Activated CD4-positive, alpha-beta T cell treated with anti-CD3 and anti-CD28 coated beads, Interleukin-2, Interleukin-6, amounts not matched to agents 100 ng/mL and 50 ng/mL, durations not matched to agents 16 hours and 8 hours (primary cell): ENCODE data around the gene APBB2.
A peak's percentile ranks its signal among the peaks of the same experiment; 100 is the strongest.

Experiments used
- DNase-seq: peaks from one replicate; pipeline ENCODE4 v3.0.0-alpha.2; 2020

The APBB2 gene

DNA sequence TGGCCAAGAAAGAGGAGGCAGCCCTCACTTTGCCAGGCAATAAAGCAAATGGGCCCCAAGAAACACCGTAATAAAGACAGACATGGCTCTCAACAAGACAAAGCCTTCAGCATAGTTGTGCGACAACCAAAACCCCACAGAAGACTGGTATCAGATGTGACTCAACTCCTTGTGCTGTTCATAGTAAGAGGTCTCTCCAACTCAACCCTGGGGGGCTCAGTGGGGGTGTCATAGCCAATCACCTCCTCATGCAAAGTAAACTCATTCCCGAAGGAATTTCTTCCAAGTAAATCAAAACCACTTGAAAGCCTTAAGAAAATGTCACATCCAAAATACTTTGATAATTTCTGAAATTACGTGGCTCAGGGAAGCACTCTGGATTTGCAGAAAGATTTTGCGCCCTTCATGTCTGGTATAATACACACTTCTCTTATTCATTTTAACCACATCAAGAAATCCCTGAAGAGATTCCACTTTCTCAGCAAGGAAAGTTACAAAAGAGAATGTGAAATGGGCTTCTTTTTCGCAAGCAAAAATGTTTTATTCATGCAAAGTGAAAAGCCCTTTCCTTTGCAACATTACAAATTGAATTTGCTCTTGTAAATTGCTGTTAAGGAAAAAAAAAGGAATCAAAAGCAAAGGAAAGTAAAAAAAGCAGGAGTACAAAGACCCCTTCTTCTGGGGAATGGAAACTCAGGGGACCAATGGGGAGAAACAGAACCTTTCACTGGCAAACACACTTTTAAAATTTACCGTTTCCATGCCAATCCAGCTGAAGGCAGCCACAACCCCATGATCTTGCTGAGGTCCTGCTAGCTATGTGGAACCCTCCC lies 327.2 kb downstream of the APBB2 start:
- DNase-seq = no peak

DNA sequence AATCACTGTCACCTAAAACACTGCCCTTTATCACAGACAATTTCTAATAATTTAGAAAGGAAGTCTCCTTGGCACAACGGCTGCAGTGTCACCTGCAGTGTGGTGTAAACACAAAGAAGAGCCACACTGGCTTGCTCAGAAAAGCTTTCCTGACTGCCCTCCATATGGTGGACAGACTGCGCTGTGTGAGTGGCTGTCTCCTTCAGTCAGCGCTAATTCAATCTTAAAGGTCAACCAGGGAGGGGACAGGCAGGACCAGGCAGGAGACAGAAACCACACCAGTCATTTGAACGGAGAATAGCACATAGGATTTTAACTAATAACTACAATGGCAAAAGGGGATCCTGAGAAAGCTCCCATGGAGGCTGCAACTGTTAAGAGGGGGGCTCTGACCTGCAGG lies 332.5 kb downstream of the APBB2 start:
- DNase-seq = no peak

DNA sequence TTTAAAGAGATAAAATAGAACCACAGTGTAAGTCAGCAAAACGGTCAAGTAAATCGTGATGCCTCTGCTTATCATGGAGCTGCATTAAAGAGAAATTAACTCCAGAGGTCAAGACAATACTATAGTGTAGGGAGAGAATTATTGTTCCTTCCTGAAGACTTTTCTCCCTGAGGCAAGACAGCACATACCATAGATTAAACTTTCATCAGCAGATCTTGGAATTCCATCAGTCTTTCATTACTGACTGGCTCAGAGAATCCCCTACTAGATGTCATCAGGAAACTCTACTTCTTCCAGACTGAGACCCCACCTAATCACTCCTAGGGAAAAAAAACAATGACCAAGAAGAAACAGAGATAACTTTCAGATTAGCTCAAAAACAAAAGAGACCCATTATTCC lies 333.2 kb downstream of the APBB2 start:
- DNase-seq = no peak

DNA sequence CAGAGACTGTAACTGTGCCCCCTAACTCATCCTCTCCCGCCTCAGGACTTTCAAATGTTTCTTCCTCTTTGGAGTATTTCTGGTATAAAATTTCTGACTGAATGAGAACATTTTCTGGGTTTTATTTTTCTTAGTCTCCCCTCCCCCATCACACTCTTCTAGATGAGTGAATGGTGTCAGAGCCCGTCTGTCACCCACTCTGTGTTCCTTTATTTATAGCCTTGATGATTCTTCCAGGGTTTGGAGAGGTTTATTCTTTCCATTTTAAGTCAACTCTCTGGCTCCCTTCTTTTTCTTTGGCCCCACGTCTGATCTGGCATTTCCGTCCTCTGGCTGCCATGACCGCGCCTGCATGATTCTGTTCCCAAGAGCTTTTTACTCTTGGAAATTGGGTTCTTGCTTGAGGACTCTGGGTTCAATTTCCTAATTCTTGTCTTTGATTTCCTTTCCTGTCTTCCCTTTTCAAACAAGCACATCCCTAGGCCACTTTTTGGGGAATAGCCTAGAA lies 335.7 kb downstream of the APBB2 start:
- no peak for DNase-seq

DNA sequence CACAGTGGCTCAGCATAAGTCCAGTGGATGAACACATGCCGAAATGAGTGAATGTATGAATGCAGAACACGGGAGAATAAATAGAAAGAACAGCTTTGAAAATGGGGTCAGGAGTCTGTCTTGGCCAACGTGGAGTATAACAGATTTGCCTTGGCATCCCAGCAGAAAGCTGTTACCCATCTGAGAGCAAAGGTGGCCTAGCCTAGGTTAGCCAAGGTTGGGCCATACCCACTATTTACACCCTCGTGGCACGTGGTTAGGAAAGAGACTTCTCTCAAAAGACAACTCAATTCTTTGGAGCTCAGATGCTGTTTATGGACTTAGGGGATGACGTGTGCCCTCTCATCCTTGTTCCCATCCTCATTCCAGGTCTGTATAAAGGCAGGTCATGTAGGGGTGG lies 337.3 kb downstream of the APBB2 start:
- no peak for DNase-seq

DNA sequence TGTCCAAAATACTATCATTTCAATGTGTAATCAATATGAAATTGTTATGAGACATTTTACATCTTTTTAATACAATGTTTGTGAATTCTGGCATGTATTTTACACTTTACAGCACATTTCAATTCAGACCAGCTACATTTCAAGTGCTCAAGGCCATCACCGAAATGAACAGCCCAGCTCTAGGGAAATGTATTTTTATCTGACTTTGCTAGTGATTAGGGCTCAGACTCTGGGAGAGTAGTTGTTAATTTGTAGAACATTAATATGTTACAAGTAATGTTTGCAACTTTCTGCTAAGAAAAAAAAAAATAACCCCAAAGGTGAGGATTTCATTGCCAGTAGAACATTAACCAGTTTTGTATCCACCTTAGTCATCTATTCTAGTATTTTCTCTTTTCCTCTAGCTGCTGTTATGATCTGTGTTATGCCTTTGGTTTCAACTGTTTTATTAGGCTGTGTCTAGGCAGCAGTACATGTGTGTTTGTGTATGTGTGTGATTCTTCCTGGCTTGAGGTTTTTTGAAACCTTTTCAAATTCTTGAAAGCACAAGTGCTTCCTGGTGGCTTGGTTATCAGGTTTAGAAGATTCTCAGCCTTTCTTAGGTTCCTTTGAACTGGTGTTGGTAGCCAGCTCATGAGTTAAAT lies 338.7 kb downstream of the APBB2 start:
- DNase-seq = no peak

DNA sequence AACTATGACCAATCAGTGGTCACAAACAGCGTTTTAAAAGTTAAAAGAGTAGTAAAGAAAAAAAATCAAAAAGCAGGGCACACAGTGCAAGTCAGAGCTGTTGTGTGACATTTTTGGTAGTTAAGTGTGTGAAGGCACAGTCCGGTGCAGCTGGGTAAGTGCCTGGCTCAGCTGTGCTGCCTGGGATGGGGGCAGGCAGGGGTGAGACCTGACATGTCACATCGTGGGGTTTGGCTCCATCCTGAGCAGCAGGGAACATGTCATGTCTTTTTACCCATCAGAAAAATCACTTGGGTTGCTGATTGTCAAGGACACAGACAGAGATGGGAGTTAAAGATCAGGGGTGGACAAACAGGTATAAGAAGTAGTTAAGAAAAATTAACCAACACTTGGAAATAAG lies 339.4 kb downstream of the APBB2 start:
- no peak for DNase-seq

DNA sequence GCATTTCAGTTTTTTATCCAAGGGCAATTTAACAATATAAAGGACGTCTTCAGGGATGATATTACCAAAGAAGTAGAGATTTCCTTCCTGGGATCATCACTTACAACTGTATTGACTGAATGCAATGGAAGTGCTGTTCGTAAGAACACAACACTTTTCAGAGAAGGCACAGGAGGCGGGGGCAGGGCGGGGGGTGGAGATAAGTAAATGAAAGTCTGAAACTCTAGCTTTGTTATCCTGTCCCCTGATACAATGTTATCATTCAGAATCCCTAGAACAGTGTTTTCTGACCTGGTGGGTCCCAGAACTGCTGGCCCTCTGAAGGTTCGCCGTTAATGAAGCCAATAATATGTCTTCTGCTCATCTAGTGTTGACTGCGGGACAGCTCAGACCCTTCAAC lies 340.0 kb downstream of the APBB2 start:
- no peak for DNase-seq

DNA sequence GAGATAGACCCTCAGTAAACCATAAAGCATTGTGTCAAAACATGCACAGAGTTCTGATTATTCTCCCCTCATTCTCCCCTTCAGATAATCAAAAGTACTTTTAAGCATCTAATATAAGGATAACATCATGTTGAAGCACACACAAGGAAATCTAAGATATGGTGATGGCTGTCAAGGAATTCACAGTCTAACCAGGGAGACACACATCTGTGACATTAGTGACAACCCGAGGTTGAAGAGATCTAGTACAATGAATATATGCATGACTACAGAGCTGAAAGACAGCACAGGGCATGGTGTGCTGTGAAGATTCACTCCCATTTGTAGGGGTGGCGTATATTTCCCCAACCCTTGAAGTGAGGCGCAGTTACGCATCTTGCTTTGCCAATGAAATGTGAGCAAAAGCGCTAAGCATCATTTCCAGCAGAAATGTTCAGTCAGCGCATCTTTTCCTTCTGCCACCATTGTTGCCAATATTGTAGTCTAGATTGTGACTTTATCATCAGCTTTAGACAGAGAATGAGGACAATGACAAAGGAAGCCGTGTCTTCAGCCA lies 342.6 kb downstream of the APBB2 start:
- no peak for DNase-seq

DNA sequence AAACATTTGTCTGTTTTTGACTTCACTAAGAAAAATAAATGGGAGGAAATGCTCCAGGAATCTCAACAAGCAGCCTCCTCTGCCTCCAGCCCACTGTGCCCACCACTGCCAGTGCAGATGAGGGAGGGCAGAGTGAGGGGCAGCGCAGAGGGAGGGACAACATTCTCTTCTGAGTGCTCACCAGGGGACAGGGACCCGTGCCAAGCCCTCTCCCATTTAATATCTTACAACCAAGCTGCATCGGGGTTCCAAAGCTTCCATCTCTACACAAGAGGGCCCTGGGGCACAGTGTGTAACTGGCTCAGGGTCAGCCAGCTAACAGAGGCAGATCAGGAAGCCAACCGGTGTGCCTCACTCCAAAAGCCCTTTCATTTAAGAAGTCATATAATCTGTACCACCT lies 344.2 kb downstream of the APBB2 start:
- DNase-seq = no peak

DNA sequence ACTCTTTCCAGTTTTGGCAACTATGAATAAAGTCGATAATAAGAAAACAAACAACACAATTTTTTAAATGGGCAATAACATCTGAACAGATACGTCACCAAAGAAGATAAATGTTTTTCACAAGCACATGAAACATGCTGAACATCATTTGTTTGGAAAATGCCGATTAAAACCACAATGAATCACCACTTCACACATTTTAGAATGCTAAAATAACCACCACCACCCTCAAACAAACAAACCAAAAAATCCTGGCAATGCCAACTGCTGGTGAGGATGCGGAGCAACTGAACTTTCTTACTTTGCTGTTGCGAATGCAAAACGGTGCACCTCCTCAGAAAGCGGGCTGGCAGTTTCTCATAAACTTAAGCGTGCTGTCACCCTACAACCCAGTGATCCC lies 348.6 kb downstream of the APBB2 start:
- no peak for DNase-seq

DNA sequence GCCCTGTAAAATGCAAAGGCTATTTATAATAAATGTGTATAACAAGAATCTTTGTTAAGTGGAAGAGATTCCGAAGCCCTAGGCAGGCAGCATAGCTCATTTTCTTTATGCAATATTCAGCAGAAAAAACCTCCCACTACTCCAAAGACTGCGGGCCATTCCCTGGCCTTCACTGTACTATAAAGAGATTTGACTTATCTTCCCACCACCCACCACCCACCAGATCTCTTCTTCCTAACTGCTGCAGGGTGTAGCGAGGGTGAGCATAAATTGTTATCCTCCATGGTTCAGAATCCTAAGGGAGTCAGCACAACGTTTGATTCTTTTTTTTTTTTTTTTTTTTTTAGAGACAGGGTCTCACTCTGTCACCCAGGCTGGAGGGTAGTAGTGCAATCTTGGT lies 349.8 kb downstream of the APBB2 start:
- no peak for DNase-seq

DNA sequence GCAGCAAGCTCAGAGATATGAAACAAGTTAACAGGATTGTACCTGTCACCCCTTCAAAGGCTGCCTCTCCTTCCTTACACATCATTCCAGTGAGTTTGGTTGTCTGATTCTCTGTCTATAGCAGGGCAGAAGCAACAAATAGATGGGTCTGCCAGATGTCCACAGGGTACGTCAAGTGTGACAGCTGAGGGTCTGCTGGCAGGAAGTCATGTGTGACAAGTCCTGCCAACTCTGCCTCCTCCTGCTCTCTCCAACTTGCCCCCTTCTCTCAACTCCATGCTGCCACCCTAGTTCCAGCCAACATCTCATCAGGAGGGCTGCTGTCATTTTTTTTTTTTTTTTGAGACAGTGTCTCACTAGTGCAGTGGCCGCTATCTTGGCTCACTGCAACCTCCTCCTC lies 355.4 kb downstream of the APBB2 start:
- DNase-seq = no peak

DNA sequence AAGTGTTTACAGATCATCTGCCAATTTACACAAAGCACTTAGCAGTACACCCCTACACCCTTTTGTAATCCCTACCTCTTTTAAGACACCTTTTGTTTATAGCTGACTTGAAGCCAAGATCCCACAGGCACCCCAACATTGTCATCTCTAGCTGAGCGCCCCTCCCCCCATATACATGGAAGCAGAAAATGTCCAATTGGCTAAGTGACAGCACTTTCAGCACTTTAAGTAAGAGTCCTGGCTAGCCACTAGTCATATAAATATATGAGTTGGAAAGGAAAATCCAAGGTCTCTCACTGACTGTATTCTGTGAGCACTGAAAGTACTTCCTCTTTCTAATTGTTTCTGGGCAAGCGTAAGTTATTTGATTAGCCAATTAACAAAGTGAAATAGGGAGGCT lies 356.4 kb downstream of the APBB2 start:
- DNase-seq = no peak

DNA sequence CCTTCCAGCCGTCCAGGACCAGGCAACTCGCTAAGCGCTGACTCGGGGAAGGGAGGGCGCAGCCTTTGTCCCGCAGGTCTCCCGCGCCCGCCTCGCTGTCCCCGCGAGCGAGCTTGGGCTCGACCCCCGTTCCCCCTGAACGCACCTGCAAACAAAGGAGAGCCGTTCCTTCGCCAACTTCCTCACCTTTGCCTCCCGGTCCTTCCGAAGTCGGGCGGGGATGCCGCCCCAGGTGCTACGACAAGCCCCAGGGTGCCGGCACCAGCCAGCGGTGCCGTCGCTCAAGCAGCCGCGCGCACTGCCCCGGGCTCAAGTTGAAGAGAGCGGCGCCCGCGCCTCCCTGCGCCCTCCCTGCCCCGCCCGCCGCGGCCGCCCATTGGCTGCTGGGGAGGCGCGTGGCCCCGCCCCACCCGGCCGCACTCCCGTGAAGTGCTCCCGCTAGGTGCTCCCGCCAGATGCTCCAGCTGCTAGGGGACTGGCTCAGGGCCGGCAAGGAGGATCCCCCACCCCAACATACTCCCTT lies 357.4 kb downstream of the APBB2 start:
- DNase-seq = peak; percentile 64

DNA sequence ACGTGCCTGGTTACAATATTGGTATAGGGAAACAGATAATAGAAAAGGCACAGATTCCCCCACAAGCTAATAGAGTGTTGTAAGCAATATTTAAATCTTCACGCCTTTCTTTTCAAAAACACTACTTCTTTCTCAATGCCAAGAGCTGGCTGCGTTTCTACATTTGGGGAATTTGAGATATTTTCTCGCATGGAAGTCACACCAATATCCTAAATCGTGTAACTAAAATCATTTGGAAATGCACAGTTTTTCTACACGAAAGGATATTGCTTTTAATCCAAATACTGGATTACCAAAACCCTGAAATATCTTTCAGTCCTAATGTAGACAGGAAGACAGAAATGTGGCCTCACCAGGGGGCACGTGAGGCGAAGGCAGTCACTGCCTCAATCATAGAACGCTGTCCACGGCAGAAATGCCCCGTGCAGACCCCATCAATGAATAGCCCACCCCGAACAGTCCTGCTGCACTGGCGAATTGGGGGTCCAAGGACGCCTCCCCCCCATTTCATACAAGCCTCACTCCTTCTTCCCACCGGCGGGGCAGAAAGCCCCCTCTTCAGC lies 358.0 kb downstream of the APBB2 start:
- DNase-seq = no peak

DNA sequence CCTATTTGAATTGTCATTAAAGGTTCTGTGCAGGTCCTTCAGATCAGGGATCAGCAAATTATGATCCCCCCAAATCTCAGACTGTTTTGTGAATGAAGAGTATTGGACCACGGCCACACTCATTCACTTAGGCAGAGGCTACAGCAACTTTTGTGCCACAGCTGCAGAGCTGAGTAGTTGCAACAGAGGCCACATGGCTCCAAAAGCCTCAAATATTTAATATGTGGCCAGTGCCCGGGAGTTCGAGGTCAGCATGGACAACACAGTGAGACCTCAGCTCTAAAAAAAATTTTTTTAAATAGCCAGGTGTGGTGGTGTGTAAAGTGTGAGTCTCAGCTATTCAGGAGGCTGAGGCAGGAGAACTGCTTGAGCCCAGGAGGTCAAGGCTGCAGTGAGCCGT lies 363.8 kb downstream of the APBB2 start:
- DNase-seq = no peak

DNA sequence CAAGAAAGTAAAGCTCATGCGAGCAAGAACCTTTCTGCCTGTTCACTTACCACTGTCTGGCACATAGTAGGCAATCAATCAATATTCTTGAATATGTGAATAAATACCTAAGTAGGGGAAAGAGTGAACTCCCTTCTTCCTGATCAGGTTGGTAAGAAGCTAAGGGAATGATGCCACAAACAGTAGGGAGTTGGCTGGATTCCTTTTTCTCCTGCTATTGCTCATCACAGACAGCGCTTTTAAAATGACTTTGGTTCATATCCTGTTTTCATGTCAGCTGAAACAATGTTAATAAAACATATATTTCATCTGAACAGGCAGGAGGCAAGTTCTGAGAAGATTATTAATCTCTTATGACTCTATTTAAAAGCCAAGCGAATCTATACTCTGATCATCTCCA lies 365.4 kb downstream of the APBB2 start:
- no peak for DNase-seq

DNA sequence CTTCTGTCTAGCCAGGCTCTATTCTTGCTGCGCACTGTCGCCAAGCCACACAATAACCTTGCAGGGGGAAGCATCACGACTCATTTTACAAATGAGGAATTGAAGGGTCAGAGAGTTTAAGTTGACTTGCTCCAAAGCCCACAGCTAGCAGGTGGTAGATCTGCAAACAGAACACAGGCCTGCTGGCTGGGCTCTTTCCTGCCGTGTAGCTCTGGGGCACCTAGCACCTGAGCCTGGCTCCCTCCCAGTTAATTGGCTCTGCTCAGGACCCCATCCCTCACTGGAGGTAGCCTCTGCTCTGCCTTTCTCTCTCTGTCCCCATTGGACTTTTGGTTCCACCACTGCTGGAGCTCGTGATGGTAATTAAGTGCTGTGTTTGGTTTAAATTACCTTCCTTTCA lies 366.1 kb downstream of the APBB2 start:
- DNase-seq = no peak

DNA sequence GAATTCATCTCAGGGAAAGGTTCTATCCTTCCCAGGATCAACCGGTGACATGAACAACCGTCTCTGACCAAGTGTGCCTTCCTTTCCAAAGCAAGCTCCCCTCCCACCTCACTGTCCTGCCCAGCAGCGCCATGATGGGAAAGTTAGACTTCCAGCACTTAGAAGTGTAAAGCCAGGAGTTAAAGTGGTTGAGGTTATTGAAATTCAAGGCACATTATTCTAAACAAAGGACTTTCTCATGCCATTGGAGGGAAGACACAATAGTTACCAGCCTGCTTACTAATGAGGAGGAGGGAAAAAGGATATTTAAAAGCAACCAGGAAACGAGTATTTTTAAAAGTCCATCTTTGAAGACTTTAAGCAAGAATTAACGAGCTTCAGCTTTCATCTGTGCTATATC lies 367.8 kb downstream of the APBB2 start:
- no peak for DNase-seq

DNA sequence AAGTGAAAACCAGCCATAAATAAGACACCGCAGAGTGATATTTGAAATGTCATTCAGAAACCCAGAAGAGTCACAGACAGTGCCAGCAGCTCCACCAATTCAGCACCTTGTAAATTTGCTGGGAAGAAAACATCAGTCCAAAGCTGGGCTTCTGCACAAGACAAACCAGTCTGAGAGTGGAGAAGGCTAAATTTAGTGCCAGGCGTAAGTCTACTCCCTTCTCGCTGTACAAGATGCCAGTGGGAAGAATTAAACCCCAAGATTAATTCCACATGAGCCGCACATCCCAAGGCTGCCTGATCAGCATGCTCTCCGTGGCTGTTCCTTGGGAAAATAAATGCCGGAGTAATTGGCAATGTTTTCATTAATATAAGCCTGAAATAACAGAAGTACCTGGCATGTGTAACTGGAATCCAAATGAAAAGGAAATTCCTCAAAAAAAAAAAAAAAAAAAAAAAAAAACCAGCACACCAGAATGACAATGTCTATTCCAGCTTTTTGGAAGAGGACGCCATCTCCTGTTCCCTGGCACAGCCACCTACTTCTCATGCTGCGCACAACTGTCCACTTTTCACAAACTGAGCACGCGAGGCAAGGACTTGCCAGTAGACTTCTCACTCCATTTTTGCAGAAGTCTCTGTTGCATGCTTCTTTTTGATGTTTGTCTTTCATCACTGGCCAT lies 369.0 kb downstream of the APBB2 start:
- no peak for DNase-seq

DNA sequence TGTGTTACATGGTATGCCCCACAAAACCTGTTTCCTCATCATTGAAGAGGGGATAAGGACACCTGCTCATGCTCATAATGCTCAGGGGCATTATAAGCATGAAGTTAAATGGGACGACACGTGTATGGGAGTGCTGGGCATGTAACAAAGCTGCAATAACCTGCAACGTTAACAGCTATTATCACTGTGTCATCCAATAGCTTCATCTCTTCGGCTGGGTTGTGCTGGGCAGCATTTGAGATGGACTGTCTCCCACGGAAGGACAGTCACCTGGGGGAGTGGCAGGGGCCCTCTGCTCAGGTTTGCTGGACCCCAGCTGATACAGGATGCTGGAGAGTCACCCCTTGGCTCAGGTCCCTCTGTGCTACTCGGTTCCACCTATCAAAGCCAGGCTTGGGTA lies 370.1 kb downstream of the APBB2 start:
- DNase-seq = no peak

DNA sequence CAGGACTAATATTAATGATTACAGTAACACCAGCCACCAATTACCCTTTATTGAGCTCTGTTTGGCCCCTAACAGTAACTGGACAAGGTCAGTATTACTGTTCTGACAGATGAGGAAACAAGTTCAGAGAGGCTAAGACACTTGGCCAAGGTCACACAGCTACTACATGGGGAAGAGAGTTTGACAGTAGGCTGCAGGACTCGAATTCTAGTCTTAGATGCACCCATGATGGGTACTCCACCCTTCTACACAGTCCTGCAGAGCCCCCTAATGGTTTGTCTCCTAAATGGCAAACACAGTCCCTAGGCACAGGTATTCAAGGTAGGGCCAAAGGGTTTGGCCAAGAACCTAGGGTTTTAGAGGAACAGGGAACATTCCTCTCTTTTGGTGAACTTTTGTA lies 370.6 kb downstream of the APBB2 start:
- peak; percentile 67 for DNase-seq
